Measurements from ENCODE around the gene MINDY4. TPM values are rescaled to one million over a fixed set of nuclear protein-coding genes. Genes with fewer than 3 reads are reported as not detected.
A peak's percentile ranks its signal among the peaks of the same experiment; 100 is the strongest.

MINDY4 gene
- total RNA-seq, 1 donor from 2014 or later: 3.8 TPM

- H3K4me3 ChIP-seq: no peak overlapping the region
- intact Hi-C loops (cut with micrococcal nuclease): no loop called here
- H3K27ac ChIP-seq (replicated peaks): peak overlapping the region; percentile 76
- no peak for TF ChIP-seq CTCF (IDR thresholded peaks at IDR 0.05; ENCODE audit: borderline replicate concordance)
- peaks cover 10% of the 10 kb centered on the region for H3K9me3 ChIP-seq (replicated peaks)
- H3K36me3 ChIP-seq: peaks cover 24% of the 10 kb centered on the region
- no peaks in the 10 kb centered on the region for H3K27me3 ChIP-seq (ENCODE audit: low read depth)
- peak; percentile 42 for DNase-seq
- peaks cover 79% of the 10 kb centered on the region for H3K4me1 ChIP-seq
Observed at GRCh38 chr7:30869794-30870611, 98.8 kb downstream of the MINDY4 start.

- peaks cover 69% of the 10 kb centered on the region for H3K4me1 ChIP-seq
Observed at GRCh38 chr7:30870821-30871518, 99.8 kb downstream of the MINDY4 start.

GRCh38 chr7:30871655-30872054 is 100.4 kb downstream of the MINDY4 start:
- intact Hi-C loops (cut with micrococcal nuclease): no loop called here
- H3K36me3 ChIP-seq: peaks cover 27% of the 10 kb centered on the region
- H3K4me1 ChIP-seq: peaks cover 67% of the 10 kb centered on the region

More at GRCh38 chr7:30870821-30871518, 99.8 kb downstream of the MINDY4 start:
- no peaks in the 10 kb centered on the region for H3K27me3 ChIP-seq (ENCODE audit: low read depth)
- peaks cover 12% of the 10 kb centered on the region for H3K9me3 ChIP-seq (replicated peaks)
- intact Hi-C loops (cut with micrococcal nuclease): no loop called here
- TF ChIP-seq CTCF (IDR thresholded peaks at IDR 0.05; ENCODE audit: borderline replicate concordance): no peak
- peaks cover 27% of the 10 kb centered on the region for H3K36me3 ChIP-seq
- DNase-seq: no peak
- no peak overlapping the region for H3K4me3 ChIP-seq
- peak overlapping the region; percentile 76 for H3K27ac ChIP-seq (replicated peaks)

GRCh38 chr7:30873207-30873606 is 102.0 kb downstream of the MINDY4 start:
- intact Hi-C loops (cut with micrococcal nuclease): no loop called here

More at GRCh38 chr7:30871655-30872054, 100.4 kb downstream of the MINDY4 start:
- Histone ChIP-seq H3K27ac (replicated peaks) (no peak overlapping the region), H3K4me3 (no peak overlapping the region), H3K27me3 (ENCODE audit: low read depth) (no peaks in the 10 kb centered on the region), H3K9me3 (replicated peaks) (peaks cover 12% of the 10 kb centered on the region)
- TF ChIP-seq CTCF (IDR thresholded peaks at IDR 0.05; ENCODE audit: borderline replicate concordance): no peak
- no peak for DNase-seq

More at GRCh38 chr7:30873207-30873606, 102.0 kb downstream of the MINDY4 start:
- H3K27me3 ChIP-seq (ENCODE audit: low read depth): no peaks in the 10 kb centered on the region
- no peak for DNase-seq
- H3K27ac ChIP-seq (replicated peaks): peak overlapping the region; percentile 42
- H3K9me3 ChIP-seq (replicated peaks): peaks cover 12% of the 10 kb centered on the region
- peaks cover 66% of the 10 kb centered on the region for H3K4me1 ChIP-seq
- no peak for TF ChIP-seq CTCF (IDR thresholded peaks at IDR 0.05; ENCODE audit: borderline replicate concordance)
- H3K4me3 ChIP-seq: no peak overlapping the region
- H3K36me3 ChIP-seq: peaks cover 27% of the 10 kb centered on the region
